HCT116 (cell line): ENCODE data around the gene RMDN2. TPM values are rescaled to one million over a fixed set of nuclear protein-coding genes. Genes with fewer than 3 reads are reported as not detected.

Source experiments
- ATAC-seq: fragments of 200-7000 bp; cut with Tn5 transposase; 2 replicates; pipeline ENCODE4 v1.9.1; 2020; ENCODE audit warnings: mild to moderate bottlenecking, moderate library complexity
- BruUV-seq: library from RNA; stranded (reverse); fragments of 400-500 nt; replicated peaks from 2 replicates; lab custom pipeline; 2021; lab: Mats Ljungman, UMichigan
- CTCF ChIA-PET: fragments of 300-600 bp; sonication (Branson Sonifier 250); formaldehyde crosslinking; loops from one replicate; lab custom pipeline; 2021; ENCODE audit warnings: antibody characterized with exemption; lab: Charles Lee
- POLR2A ChIA-PET: fragments of 300-600, 350-600 bp; sonication (Branson Sonifier 250); formaldehyde crosslinking; loops from one replicate; lab custom pipeline; 2021; ENCODE audit warnings: antibody characterized with exemption; lab: Charles Lee
- RAD21 ChIA-PET, 2 experiments: fragments of 300-600 bp; sonication (Branson Sonifier 250); formaldehyde crosslinking; loops; one replicate each; lab custom pipeline; 2023; ENCODE audit warnings: low total read pairs in 2 of 2; ENCODE audit not compliant: uncharacterized antibody in 2 of 2, unreplicated experiment in 2 of 2, low non-redundant PET in 1 of 2; lab: Charles Lee
- DNase-seq: peaks from one replicate; pipeline ENCODE4 v3.0.0-alpha.2; 2010; ENCODE audit warnings: low read depth, low spot score
- H2AFZ ChIP-seq: fragments of 200-600 bp; shearing (Covaris generic), sonication (generic); 2 replicates; pipeline ENCODE4 v1.6.1; 2017; ENCODE audit warnings: low read depth, mixed run types, mixed read lengths, antibody characterized with exemption, low read length; ENCODE audit not compliant: poor library complexity, severe bottlenecking
- H3K27ac ChIP-seq: 2 replicates; pipeline ENCODE4 v1.5.1; 2012; ENCODE audit warnings: low read depth, low read length
- H3K27me3 ChIP-seq: fragments of 200-600 bp; sonication (generic); 2 replicates; pipeline ENCODE4 v1.6.1; 2016; ENCODE audit warnings: mixed run types, low read length, mixed read lengths; ENCODE audit not compliant: insufficient read depth
- H3K36me3 ChIP-seq, 2 experiments: fragments of 200-500 bp in 1 of 2; fragments of 200-600 bp in 1 of 2; sonication (Bioruptor generic) in 1 of 2; sonication (generic) in 1 of 2; 2 replicates each; pipeline versions ENCODE4 v1.5.1 to v1.6.1; 2014 to 2016; ENCODE audit warnings: low read length in 2 of 2, inconsistent platforms in 1 of 2, mixed read lengths in 1 of 2, mixed run types in 1 of 2; ENCODE audit not compliant: insufficient read depth in 2 of 2, control insufficient read depth in 1 of 2
- H3K4me1 ChIP-seq, 2 experiments: fragments of 200-600 bp in 1 of 2; sonication (generic) in 1 of 2; 2 replicates each; pipeline versions ENCODE4 v1.5.1 to v1.6.1; 2012 to 2017; ENCODE audit warnings: low read length in 2 of 2, inconsistent platforms in 1 of 2, mild to moderate bottlenecking in 1 of 2, mixed read lengths in 1 of 2, mixed run types in 1 of 2, moderate library complexity in 1 of 2; ENCODE audit not compliant: insufficient read depth in 2 of 2, control insufficient read depth in 1 of 2
- H3K4me2 ChIP-seq: fragments of 200-600 bp; sonication (generic); 2 replicates; pipeline ENCODE4 v1.6.1; 2017; ENCODE audit warnings: mixed run types, low read length, mixed read lengths
- H3K4me3 ChIP-seq, 2 experiments: fragments of 200-600 bp in 1 of 2; sonication (generic) in 1 of 2; replicated peaks in 1 of 2; 2 replicates each; pipeline ENCODE4 v1.5.1; 2011 to 2016; ENCODE audit warnings: low read length in 2 of 2, control low read depth in 1 of 2, low read depth in 1 of 2, mild to moderate bottlenecking in 1 of 2, mixed read lengths in 1 of 2, mixed run types in 1 of 2
- H3K79me2 ChIP-seq: fragments of 200-600 bp; sonication (generic); 2 replicates; pipeline ENCODE4 v1.6.1; 2017; ENCODE audit warnings: mild to moderate bottlenecking, mixed run types, low read length, moderate library complexity, mixed read lengths; ENCODE audit not compliant: insufficient read depth
- H3K9ac ChIP-seq: fragments of 200-600 bp; sonication (generic); 2 replicates; pipeline ENCODE4 v1.6.1; 2016; ENCODE audit warnings: low read length, mixed read lengths
- H3K9me2 ChIP-seq: fragments of 200-600 bp; sonication (generic), shearing (Covaris generic); 2 replicates; pipeline ENCODE4 v1.6.1; 2017; ENCODE audit warnings: mixed run types, mild to moderate bottlenecking, moderate library complexity; ENCODE audit not compliant: insufficient read depth
- H3K9me3 ChIP-seq, 2 experiments: fragments of 200-500 bp in 1 of 2; fragments of 200-600 bp in 1 of 2; sonication (Bioruptor generic) in 1 of 2; sonication (generic) in 1 of 2; 2 replicates each; pipeline ENCODE4 v1.6.1; 2014 to 2017; ENCODE audit warnings: low read length in 2 of 2, mixed read lengths in 2 of 2, inconsistent platforms in 1 of 2, low read depth in 1 of 2, mild to moderate bottlenecking in 1 of 2, mixed run types in 1 of 2, moderate library complexity in 1 of 2; ENCODE audit not compliant: control insufficient read depth in 1 of 2, insufficient read depth in 1 of 2
- H4K20me1 ChIP-seq: fragments of 200-600 bp; sonication (generic), shearing (Covaris generic); 2 replicates; pipeline ENCODE4 v1.6.1; 2017; ENCODE audit warnings: mixed run types, mild to moderate bottlenecking, moderate library complexity; ENCODE audit not compliant: insufficient read depth
- ATF3 ChIP-seq: IDR thresholded peaks from 2 replicates; pipeline ENCODE4 v1.6.1; 2012
- ELF1 ChIP-seq: IDR thresholded peaks from 2 replicates; pipeline ENCODE4 v1.6.1; 2012; ENCODE audit warnings: low read depth, borderline replicate concordance
- FOSL1 ChIP-seq: IDR thresholded peaks from 2 replicates; pipeline ENCODE4 v1.6.1; 2012; ENCODE audit warnings: low read depth
- JUND ChIP-seq: IDR thresholded peaks from 2 replicates; pipeline ENCODE4 v1.6.1; 2012
- MAX ChIP-seq: IDR thresholded peaks from 2 replicates; pipeline ENCODE4 v1.6.1; 2012
- POLR2A ChIP-seq: IDR thresholded peaks from 2 replicates; pipeline ENCODE4 v1.7.0; 2011; ENCODE audit warnings: borderline replicate concordance; ENCODE audit not compliant: insufficient read depth, insufficient read length; ENCODE audit errors: extremely low read depth
- POLR2AphosphoS5 ChIP-seq: IDR thresholded peaks from 2 replicates; pipeline ENCODE4 v1.6.1; 2011; ENCODE audit warnings: mild to moderate bottlenecking, low read depth, low read length, moderate library complexity
- RAD21 ChIP-seq: IDR thresholded peaks from 2 replicates; pipeline ENCODE4 v1.6.1; 2012; ENCODE audit warnings: low read depth, mild to moderate bottlenecking
- SIN3A ChIP-seq: IDR thresholded peaks from 2 replicates; pipeline ENCODE4 v1.6.1; 2012; ENCODE audit warnings: low read depth
- SP1 ChIP-seq: IDR thresholded peaks from 2 replicates; pipeline ENCODE4 v1.6.1; 2012; ENCODE audit warnings: low read depth
- SRF ChIP-seq: IDR thresholded peaks from 2 replicates; pipeline ENCODE4 v1.6.1; 2012; ENCODE audit warnings: low read depth
- TCF7L2 ChIP-seq: IDR thresholded peaks from 2 replicates; pipeline ENCODE4 v1.7.0; 2011; ENCODE audit warnings: borderline replicate concordance, inconsistent platforms; ENCODE audit not compliant: insufficient read depth, insufficient read length; ENCODE audit errors: extremely low read depth
- YY1 ChIP-seq: IDR thresholded peaks from 2 replicates; pipeline ENCODE4 v1.6.1; 2011; ENCODE audit warnings: low read length, low read depth, moderate library complexity, mild to moderate bottlenecking; ENCODE audit not compliant: insufficient replicate concordance; ENCODE audit errors: extremely low read depth
- ZFX ChIP-seq: fragments of 450-650 bp; IDR thresholded peaks from 2 replicates; pipeline ENCODE4 v1.6.1; 2017
- intact Hi-C: fragments of 100-400 bp; cut with micrococcal nuclease; formaldehyde crosslinking; loops from 2 replicates; pipeline ENCODE4 v1.10.0; 2022
- total RNA-seq: library from RNA; stranded (reverse); gene quantifications from one replicate; pipeline ENCODE4 v1.2.1, GENCODE V29; 2021; ENCODE audit not compliant: unreplicated experiment
- TF ChIP-seq, protein P1 (sequence below), 3 experiments: fragments of 200-600 bp in 1 of 3; sonication (generic) in 1 of 3; IDR thresholded peaks in 2 of 3; conservative IDR thresholded peaks in 1 of 3; 2 replicates each; pipeline ENCODE4 v1.5.1; 2012 to 2017; ENCODE audit warnings: low read depth in 2 of 3, low read length in 2 of 3, antibody characterized with exemption in 1 of 3, borderline replicate concordance in 1 of 3, control low read depth in 1 of 3, mild to moderate bottlenecking in 1 of 3, mixed read lengths in 1 of 3, mixed run types in 1 of 3, moderate library complexity in 1 of 3; ENCODE audit not compliant: insufficient read depth in 1 of 3

Gene RMDN2
- total RNA-seq, 1 experiment from 2014 or later: 4.5 TPM

DNA sequence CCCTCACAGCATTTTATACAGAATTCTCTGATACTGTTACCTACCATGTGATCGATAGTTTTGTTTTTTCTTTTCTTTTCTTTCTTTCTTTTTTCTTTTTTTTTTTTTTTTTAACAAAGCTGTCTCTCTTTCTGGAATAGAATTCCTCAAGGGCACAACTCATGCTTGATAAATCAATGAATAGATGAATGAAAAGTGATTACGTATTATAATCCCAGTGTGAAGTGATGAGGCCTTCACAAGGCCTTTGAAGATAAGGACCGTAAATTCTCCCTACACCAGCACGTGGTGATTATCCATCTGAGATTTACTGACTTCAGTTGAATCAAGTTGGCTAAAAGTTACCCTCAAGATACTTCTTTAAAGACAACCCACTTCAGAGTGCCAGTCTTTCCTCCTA, 46.6 kb upstream of the RMDN2 start:
- Histone ChIP-seq H3K36me3 (no peaks in the 10 kb centered on the region), H3K79me2 (no peaks in the 10 kb centered on the region), H4K20me1 (no peaks in the 10 kb centered on the region), H3K9me2 (no peaks in the 10 kb centered on the region), H3K4me3 (no peak overlapping the region), H3K27ac (no peak overlapping the region), H2AFZ (no peak overlapping the region), H3K9me3 (no peaks in the 10 kb centered on the region), H3K27me3 (no peaks in the 10 kb centered on the region), H3K4me2 (no peak overlapping the region), H3K4me1 (no peaks in the 10 kb centered on the region), H3K9ac (no peak overlapping the region)
- ATAC-seq (no peak), DNase-seq (no peak)
- intact Hi-C loops: loop anchor here (5.0 to 10.0 kb wide), 2 partner anchors 594 to 1096 kb away; no protein-coding TSS in a partner anchor
- BruUV-seq: no TSS peak
- ChIA-PET POLR2A (interaction anchor here (1.5 kb wide), 1 partner anchor 463 kb away, joined by 4 read pairs; no protein-coding TSS in a partner anchor), RAD21 (interaction anchor here (1.5 to 2.9 kb wide), 3 partner anchors 464 to 482 kb away, joined by 14 to 29 read pairs (median 20); no protein-coding TSS in a partner anchor), CTCF (interaction anchor here (0.9 to 3.9 kb wide), 7 partner anchors 44 to 536 kb away, joined by 4 to 129 read pairs (median 11); no protein-coding TSS in a partner anchor)
- TF ChIP-seq SIN3A (no peak), SRF (no peak), YY1 (no peak), SP1 (no peak), ZFX (no peak), POLR2AphosphoS5 (no peak), JUND (no peak), ATF3 (no peak), POLR2A (no peak), RAD21 (no peak), ELF1 (no peak), FOSL1 (no peak), MAX (no peak), TCF7L2 (no peak)
- TF ChIP-seq, protein P1, sequence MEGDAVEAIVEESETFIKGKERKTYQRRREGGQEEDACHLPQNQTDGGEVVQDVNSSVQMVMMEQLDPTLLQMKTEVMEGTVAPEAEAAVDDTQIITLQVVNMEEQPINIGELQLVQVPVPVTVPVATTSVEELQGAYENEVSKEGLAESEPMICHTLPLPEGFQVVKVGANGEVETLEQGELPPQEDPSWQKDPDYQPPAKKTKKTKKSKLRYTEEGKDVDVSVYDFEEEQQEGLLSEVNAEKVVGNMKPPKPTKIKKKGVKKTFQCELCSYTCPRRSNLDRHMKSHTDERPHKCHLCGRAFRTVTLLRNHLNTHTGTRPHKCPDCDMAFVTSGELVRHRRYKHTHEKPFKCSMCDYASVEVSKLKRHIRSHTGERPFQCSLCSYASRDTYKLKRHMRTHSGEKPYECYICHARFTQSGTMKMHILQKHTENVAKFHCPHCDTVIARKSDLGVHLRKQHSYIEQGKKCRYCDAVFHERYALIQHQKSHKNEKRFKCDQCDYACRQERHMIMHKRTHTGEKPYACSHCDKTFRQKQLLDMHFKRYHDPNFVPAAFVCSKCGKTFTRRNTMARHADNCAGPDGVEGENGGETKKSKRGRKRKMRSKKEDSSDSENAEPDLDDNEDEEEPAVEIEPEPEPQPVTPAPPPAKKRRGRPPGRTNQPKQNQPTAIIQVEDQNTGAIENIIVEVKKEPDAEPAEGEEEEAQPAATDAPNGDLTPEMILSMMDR (IDR thresholded peaks at IDR 0.05 in 2 of 3, conservative IDR thresholded peaks at IDR 0.05 in 1 of 3; ENCODE audit: borderline replicate concordance in 1 of 3, insufficient read depth in 1 of 3, low read depth in 2 of 3, low read length in 2 of 3): no peak
